HG03039 (cell line): ENCODE results near the gene DPF1.
"Not testable (repeated sequence)": the region's sequence is repeated elsewhere in the genome, so short reads cannot be mapped to it uniquely, and the experiment has no call there.

Experiments used
- ATAC-seq: cut with Tn5 transposase; IDR thresholded peaks from one replicate; pipeline ENCODE4 v1.9.1; 2021; ENCODE audit warnings: mild to moderate bottlenecking, moderate library complexity; ENCODE audit not compliant: unreplicated experiment

DPF1 gene

DNA sequence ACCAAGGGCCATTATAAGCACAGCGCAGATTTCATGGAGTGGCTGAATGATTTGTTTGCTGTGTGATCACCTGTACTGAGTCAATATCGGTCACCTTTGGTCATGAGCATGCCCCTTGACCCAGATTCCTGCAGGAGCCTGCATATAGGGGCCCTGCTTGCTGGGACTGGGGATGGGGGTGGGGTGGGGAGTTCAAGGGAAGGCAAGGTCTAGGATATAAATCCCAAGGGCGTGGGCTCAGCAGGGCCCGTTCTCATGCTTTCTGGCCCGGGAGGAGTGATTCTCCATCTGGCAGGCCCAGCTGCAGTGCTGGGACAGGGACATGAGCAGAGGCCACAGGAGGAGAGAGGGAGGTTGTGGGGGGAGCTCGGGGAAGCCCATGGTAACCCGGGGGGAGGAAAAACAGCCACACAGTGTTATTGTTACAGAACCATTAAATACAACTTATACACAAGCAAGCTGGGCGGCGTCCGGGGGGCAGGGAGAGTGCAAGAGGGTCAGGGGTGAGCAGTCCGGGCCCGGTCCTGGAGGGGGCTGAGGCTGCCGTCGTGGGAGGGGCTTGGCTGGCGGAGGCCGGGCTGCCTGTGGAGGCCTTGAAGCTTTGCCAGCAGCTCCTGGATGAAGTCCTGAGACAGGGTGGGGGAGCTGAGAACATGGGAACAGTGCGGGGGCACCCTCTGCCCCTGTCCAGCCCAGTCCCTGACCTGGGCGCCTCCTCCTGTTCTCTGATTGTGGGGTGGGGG, 27.0 kb upstream of the DPF1 start:
- no peak for ATAC-seq

GRCh38 chr19:38250428-38250820, 26.4 kb upstream of the DPF1 start:
- ATAC-seq, result no peak

DNA sequence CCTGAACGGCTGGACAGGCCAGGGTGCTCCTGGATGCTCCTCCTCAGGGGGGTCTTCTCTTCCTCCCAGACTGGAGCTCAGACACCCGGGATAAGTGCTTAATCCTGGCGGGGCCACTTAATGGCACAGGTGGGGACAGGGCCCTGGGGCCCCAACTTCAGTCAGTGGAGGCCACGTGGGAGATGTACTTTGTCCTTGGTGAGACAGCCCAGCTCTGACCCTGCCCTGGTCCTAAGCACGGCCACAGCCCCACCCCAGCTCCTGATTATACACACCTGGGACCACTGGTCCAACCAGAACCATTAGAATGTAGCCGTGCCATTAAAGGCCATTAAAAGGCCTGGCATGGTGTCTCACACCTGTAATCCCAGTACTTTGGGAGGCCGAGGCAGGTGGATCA, 24.4 kb upstream of the DPF1 start:
- ATAC-seq, result no peak

GRCh38 chr19:38247734-38248268, 23.8 kb upstream of the DPF1 start:
- ATAC-seq, result no peak

DNA sequence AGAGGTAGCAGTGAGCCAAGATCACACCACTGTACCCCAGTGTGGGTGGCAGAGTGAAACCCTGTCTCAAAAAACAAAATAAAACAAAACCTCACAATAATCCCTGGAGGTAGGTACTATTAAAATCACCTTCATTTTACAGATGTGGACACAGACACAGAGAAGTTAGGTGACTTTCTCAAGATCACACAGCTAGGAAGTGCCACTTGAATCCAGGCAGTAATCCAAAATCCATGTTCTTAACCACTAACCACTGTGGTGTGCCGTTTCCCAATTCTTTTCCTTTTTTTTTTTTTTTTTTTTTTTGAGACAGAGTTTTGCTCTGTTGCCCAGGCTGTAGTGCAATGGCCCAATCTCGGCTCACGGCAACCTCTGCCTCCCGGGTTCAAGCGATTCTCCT, 23.1 kb upstream of the DPF1 start:
- no peak for ATAC-seq

- ATAC-seq, result no peak
Observed at GRCh38 chr19:38245826-38246498, 21.9 kb upstream of the DPF1 start.

DNA sequence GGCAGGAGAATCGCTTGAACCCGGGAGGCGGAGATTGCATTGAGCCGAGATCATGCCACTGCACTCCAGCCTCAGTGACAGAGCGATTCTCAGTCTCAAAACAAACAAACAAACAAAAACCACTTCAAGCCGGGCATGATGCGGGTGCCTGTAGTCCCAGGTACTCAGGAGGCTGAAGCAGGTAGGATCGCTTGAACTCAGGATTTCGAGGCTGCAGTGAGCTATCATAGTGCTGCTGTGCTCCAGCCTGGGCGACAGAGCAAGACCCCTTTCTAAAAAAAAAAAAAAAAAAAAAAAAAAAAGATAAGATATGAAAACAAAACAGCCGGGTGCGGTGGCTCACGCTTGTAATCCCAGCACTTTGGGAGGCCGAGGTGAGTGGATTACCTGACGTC, 19.3 kb upstream of the DPF1 start:
- no peak for ATAC-seq

DNA sequence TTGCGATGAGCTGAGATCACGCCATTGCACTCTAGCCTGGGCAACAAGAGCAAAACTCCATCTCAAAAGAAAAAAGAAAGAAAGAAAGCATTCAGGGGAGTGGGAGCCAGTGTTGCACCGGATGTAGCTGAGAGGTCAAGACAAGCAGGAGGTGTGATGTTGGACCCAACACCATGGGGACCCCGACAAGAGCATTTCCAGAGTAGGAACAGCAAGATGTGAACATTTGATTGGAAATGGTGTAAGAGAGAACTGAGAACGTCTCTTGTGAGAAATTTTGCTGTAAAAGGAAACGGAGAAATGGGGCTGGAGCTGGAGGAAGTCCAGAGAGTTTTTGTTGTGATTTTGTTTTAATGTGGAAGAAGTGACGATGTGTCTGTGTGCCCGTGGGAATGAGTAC, 15.8 kb upstream of the DPF1 start:
- ATAC-seq, result no peak

- no peak for ATAC-seq
Observed at GRCh38 chr19:38234615-38235014, 10.6 kb upstream of the DPF1 start.

DNA sequence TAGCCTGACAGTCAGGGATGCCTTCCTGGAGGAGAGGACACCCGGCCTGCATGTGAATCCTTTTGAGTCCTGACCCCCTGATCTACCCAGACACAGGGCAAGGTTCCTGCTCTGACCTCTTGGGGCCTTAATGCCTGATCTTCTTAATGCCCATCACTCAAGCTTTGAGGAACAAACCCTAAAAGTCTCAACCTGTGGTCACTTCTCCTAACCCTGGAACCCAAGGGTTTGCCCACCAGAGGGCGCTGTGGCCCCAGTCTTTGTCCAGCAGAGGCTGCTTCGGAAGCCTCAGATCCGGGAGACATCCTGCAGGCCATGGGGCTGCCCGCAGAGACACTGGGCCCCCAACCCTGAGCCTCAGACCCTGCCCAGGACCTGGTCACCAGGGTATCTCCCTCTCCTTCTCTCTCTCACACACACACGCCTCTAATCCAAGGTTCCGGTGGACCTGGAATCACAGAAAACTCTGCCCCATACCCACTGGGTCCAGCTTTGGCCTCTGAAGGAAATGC, 9.8 kb upstream of the DPF1 start:
- no peak for ATAC-seq

GRCh38 chr19:38231918-38232317, 7.9 kb upstream of the DPF1 start:
- no peak for ATAC-seq

DNA sequence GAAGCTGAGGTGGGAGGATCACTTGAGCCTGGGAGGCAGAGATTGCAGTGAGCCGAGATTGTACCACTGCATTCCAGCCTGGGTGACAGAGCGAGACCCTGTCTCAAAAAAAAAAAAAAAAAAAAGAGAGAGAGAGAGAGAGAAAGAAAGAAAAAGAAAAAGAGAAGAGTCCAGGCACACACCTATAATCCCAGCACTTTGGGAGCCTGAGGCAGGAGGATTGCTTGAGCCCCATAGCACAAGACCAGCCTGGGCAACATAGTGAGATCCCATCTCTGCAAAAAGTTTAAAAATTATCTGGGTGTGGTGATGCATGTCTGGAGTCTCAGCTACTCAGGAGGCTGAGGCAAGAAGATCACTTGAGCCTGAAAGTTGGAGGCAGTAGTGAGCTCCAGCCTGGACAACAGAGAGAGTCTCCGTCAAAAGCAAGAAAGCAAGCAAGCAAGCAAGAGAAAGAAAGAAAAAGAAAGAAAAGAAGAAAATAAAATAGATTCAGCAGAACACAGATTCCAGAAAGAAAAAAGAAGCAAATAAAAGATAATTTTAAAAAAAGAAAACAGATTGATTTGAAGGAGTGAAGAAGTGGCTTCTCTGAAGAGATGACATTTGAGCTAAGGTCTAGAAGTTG, 6.6 kb upstream of the DPF1 start:
- not testable (repeated sequence) for ATAC-seq

DNA sequence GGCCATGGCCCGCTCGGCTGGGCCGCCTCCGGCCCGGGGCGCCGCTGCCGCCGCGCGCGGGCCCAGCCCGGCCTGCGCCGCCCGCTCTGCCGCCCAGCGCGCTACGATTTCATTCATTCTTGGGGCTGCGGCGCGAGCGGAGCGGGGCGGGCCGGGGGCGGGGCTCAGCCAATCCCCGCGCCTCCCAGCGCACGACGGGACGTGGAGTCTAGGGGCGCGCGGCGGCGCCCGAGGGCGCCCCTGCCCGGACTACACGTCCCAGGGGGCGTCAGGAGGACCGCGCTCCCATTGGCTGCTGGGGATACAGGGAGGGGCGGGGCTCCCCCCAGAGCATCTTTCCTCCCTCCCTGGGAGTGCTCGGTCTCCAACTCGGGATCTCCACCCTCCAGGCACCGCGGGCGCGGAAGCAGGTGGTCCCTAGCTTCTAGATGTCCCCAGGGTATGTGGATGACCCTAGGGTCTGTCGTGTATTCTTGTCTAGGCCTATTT, 5.6 kb upstream of the DPF1 start:
- peak; percentile 57 for ATAC-seq

DNA sequence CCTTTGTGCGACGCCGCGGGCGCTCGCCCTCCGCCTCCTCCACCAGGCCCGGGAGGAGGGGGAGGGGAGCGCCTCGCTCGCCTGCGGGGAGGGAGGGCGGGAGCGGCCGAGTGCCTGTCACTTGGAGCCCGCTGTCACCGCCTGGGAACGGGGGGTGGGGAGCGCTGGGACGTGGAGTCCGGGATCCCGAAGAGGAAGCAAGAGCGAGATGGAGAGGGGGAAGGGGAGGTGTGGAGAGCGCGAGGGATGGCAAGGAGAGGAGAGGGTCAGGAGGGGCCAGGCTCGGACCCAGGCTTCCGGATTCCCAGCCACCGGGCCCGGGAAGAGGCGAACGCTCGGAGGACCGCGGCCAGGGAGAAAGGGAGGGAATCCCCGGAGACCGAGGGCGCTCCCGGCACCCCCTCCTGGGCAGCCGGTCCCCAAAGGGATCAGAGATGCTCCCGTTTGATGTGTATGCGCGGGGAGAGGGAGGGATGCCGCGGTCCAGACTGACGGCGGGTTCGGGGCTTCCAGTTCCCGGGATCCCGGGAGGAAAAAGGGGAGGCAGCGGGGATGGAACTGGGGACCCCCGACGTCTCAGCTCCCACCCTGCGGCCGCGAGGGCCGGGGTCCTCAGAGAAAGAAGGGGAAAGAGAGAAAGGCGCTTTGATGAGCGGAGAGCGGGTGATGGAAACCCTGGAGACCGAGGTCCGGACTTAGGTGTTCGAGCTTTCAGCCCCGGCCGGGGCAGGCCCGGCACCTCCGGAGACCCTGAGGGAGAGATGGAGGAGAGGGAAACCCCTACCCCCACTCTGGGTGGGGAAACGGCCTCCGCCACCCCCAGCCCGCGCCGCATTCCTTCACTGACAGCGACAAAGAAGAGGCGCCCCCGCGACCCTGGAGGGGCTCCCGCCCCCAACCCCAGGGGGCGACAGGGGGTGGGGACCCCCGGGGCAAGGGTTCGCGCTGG, 4.7 kb upstream of the DPF1 start:
- no peak for ATAC-seq

- ATAC-seq, result no peak
Observed at GRCh38 chr19:38228005-38228377, 4.0 kb upstream of the DPF1 start.

- ATAC-seq, result no peak
Observed at GRCh38 chr19:38227287-38228004, 3.4 kb upstream of the DPF1 start.

DNA sequence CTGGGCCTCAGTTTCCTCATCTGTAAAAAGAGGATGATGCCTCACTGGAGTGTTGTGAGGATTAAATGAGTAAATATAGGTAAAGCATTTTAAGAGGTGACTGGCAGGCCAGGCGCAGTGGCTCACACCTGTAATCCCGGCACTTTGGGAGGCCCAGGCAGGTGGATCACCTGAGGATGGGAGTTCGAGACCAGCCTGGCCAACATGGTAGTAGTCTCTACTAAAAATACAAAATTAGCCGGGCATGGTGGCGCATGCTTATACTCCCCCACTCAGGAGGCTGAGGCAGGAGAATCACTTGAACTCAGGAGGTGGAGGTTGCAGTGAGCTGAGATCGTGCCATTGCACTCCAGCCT, 819 bp upstream of the DPF1 start:
- ATAC-seq, result not testable (repeated sequence)

DNA sequence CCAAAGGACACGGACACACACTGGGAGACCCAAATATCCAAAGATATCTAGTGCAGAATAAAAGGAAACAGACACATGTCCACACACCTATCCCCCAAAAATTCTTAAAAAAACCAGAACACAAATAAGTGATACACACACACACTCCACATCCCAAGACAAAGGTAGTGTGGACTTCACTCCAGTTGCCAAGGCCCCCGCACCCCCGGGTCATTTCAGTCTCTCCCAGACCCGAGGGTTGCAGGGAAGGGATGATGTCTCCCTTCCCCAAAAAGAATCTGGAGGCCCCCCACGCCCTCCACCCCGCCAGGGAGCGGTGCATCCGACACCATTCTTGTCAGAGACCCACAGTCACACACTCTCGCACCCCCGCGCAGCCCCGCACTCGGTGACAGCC, 407 bp downstream of the DPF1 start:
- ATAC-seq, result no peak

- ATAC-seq, result no peak
Observed at GRCh38 chr19:38223119-38223523, 901 bp downstream of the DPF1 start.
